ENCODE data around the gene COQ7.

GRCh38 chr16:19044769-19045168 is 22.6 kb upstream of the COQ7 start:
- TF ChIP-seq CTCF (IDR thresholded peaks at IDR 0.05) (no peak), POLR2A (IDR thresholded peaks at IDR 0.05) (no peak), POLR2AphosphoS5 (IDR thresholded peaks at IDR 0.05) (no peak)

Data from transverse colon (tissue), 4 donors.